Liver (tissue), 3 donors: Measurements from ENCODE around the gene SCAMP5.

Experiments
- ATF3 ChIP-seq: IDR thresholded peaks from 2 replicates; pipeline ENCODE4 v1.6.1; 2016; ENCODE audit warnings: antibody characterized with exemption
- CTCF ChIP-seq: fragments of 150-350 bp; IDR thresholded peaks from 2 replicates; pipeline ENCODE4 v1.5.1; 2017; ENCODE audit warnings: improper control_type of control experiment, low read depth, low read length; ENCODE audit not compliant: missing input control
- HNF4A ChIP-seq, 2 donors: conservative IDR thresholded peaks; 2 replicates each; pipeline ENCODE4 v1.6.1; 2016; ENCODE audit warnings: antibody characterized with exemption in 2 of 2, mild to moderate bottlenecking in 2 of 2
- JUND ChIP-seq, 2 donors: IDR thresholded peaks; 2 replicates each; pipeline ENCODE4 v1.6.1; 2016; ENCODE audit warnings: antibody characterized with exemption in 2 of 2
- MAX ChIP-seq: IDR thresholded peaks from 2 replicates; pipeline ENCODE4 v1.6.1; 2016; ENCODE audit warnings: antibody characterized with exemption
- RAD21 ChIP-seq, 2 donors: IDR thresholded peaks; 2 replicates each; pipeline ENCODE4 v1.6.1; 2016; ENCODE audit warnings: antibody characterized with exemption in 2 of 2, mild to moderate bottlenecking in 2 of 2
- REST ChIP-seq: IDR thresholded peaks from 2 replicates; pipeline ENCODE4 v1.6.1; 2016; ENCODE audit warnings: antibody characterized with exemption, mild to moderate bottlenecking
- TAF1 ChIP-seq: conservative IDR thresholded peaks from 2 replicates; pipeline ENCODE4 v1.6.1; 2016; ENCODE audit warnings: antibody characterized with exemption, mild to moderate bottlenecking
- YY1 ChIP-seq: IDR thresholded peaks from 2 replicates; pipeline ENCODE4 v1.6.1; 2016; ENCODE audit warnings: antibody characterized with exemption, mild to moderate bottlenecking
- donor health status: healthy.
- donor health status: healthy.

- TF ChIP-seq YY1: no peak
- TF ChIP-seq TAF1: no peak
- TF ChIP-seq RAD21 (IDR thresholded peaks at IDR 0.05): no peak
- no peak for TF ChIP-seq CTCF
- no peak for TF ChIP-seq ATF3
- TF ChIP-seq REST: no peak
- TF ChIP-seq HNF4A (conservative IDR thresholded peaks at IDR 0.05): no peak
- no peak for TF ChIP-seq JUND (IDR thresholded peaks at IDR 0.05)
- TF ChIP-seq MAX: no peak
These were observed 33.7 kb upstream of the SCAMP5 start for GRCh38 chr15:74961616-74962015.
